Subcutaneous abdominal adipose tissue (tissue), 5 donors: ENCODE data around the gene NOL11.
"Not testable (repeated sequence)": the region's sequence is repeated elsewhere in the genome, so short reads cannot be mapped to it uniquely, and the experiment has no call there.

Experiments
- H3K27ac ChIP-seq: one replicate; pipeline ENCODE4 v1.7.0; 2013; ENCODE audit warnings: low read depth, mild to moderate bottlenecking, inconsistent platforms, low read length, moderate library complexity
- H3K27me3 ChIP-seq, 5 donors: one replicate each; pipeline ENCODE4 v1.7.0; 2013; ENCODE audit warnings: low read length in 5 of 5, inconsistent platforms in 1 of 5; ENCODE audit not compliant: control insufficient read depth in 5 of 5, insufficient read depth in 4 of 5
- H3K36me3 ChIP-seq, 5 donors: one replicate each; pipeline ENCODE4 v1.7.0; 2013; ENCODE audit warnings: low read length in 5 of 5; ENCODE audit not compliant: control insufficient read depth in 5 of 5, insufficient read depth in 5 of 5
- H3K4me1 ChIP-seq, 5 donors: one replicate each; pipeline ENCODE4 v1.7.0; 2013; ENCODE audit warnings: low read length in 5 of 5, mild to moderate bottlenecking in 3 of 5, moderate library complexity in 1 of 5; ENCODE audit not compliant: control insufficient read depth in 5 of 5, insufficient read depth in 5 of 5
- H3K4me3 ChIP-seq, 5 donors: one replicate each; pipeline ENCODE4 v1.7.0; 2013; ENCODE audit warnings: low read length in 5 of 5, low read depth in 1 of 5
- H3K9ac ChIP-seq, 5 donors: one replicate each; pipeline ENCODE4 v1.7.0; 2013; ENCODE audit warnings: low read length in 5 of 5, mild to moderate bottlenecking in 4 of 5, moderate library complexity in 3 of 5
- H3K9me3 ChIP-seq, 5 donors: one replicate each; pipeline ENCODE4 v1.7.0; 2013; ENCODE audit warnings: low read length in 5 of 5; ENCODE audit not compliant: control insufficient read depth in 5 of 5
- donor health status: healthy.
- donor health status: healthy.
- donor health status: healthy.
- donor health status: healthy.
- donor health status: healthy.

Gene NOL11

DNA sequence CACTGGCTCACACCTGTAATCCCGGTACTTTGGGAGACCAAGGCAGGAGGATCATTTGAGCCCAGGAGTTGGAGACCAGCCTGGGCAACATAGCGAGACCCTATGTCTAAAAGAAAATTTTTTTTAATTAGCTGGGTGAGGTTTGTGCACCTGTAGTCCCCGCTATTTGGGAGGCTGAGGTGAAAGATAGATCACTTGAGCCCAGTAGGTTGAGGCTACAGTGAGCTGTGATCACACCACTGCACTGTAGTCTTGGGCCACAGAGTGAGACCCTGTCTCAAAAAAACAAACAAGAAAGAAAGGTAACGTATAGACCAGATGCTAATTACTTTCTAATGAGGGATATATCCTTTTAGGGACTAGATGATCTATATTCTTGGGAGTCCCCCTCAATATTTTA is 8.1 kb downstream of the NOL11 start:
- H3K27me3 ChIP-seq, result no peaks in the 10 kb centered on the region
- no peaks in the 10 kb centered on the region for H3K4me1 ChIP-seq
- H3K9me3 ChIP-seq, result no peaks in the 10 kb centered on the region
- H3K36me3 ChIP-seq, result peaks cover 49 to 91% (median 76%) of the 10 kb centered on the region in 5 donors
- no peak overlapping the region for H3K27ac ChIP-seq
- no peak overlapping the region for H3K4me3 ChIP-seq
- no peak overlapping the region for H3K9ac ChIP-seq

- not testable (repeated sequence) for H3K27me3 ChIP-seq, H3K9me3 ChIP-seq, H3K9ac ChIP-seq, H3K4me1 ChIP-seq, H3K27ac ChIP-seq, H3K4me3 ChIP-seq
- H3K36me3 ChIP-seq, result peaks cover 40 to 84% (median 67%) of the 10 kb centered on the region in 5 donors
Observed at GRCh38 chr17:67727152-67728039, 9.7 kb downstream of the NOL11 start.

DNA sequence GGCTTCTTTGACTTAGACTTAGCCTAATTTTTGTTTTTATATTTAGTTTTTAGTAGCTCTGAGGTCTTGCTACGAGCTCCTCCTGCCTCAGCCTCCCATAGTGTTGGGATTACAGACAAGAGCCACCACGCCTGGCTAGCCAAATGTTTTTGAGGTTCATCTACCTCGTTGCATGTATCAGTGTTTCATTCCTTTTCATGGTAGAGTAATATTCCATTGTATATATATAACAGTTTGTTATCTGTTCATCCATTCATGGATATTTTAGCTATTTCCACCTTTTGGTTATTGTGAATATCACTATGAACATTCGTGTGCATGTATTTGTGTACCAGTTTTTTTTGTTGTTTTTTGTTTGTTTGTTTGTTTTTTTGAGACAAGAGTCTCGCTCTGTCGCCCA is 12.2 kb downstream of the NOL11 start:
- no peak overlapping the region for H3K4me3 ChIP-seq
- H3K4me1 ChIP-seq, result no peaks in the 10 kb centered on the region
- no peaks in the 10 kb centered on the region for H3K27me3 ChIP-seq
- peaks cover 45 to 81% (median 58%) of the 10 kb centered on the region in 5 donors for H3K36me3 ChIP-seq
- no peak overlapping the region for H3K9ac ChIP-seq
- no peak overlapping the region for H3K27ac ChIP-seq
- H3K9me3 ChIP-seq, result no peaks in the 10 kb centered on the region

- peaks cover 38 to 75% (median 51%) of the 10 kb centered on the region in 5 donors for H3K36me3 ChIP-seq
- no peaks in the 10 kb centered on the region for H3K9me3 ChIP-seq
- no peak overlapping the region for H3K27ac ChIP-seq
- H3K4me3 ChIP-seq, result no peak overlapping the region
- H3K4me1 ChIP-seq, result no peaks in the 10 kb centered on the region
- no peak overlapping the region for H3K9ac ChIP-seq
- no peaks in the 10 kb centered on the region for H3K27me3 ChIP-seq
Observed at GRCh38 chr17:67730731-67731130, 13.0 kb downstream of the NOL11 start.

DNA sequence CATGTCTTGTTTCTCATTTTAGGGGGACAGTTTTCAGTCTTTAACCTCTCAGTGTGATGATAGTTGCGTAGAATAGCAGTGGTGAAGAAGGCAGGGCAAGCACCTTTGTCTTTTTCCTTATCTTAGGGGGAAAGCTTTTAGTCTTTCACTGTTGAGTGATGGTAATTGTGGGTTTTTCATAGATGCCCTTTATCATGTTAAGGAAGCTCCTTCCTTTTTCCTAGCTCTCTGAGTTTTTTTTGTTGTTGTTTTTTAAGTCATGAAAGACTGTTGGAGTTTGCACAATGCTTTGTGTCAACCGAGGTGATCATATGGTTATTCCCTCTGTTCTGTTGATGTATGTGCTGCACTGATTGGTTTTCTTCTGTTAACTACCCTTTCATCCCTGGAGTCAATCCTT is 15.7 kb downstream of the NOL11 start:
- H3K27ac ChIP-seq, result no peak overlapping the region
- H3K36me3 ChIP-seq, result peaks cover 45 to 76% (median 57%) of the 10 kb centered on the region in 5 donors
- H3K9ac ChIP-seq, result no peak overlapping the region
- no peaks in the 10 kb centered on the region for H3K9me3 ChIP-seq
- no peaks in the 10 kb centered on the region for H3K4me1 ChIP-seq
- no peak overlapping the region for H3K4me3 ChIP-seq
- no peaks in the 10 kb centered on the region for H3K27me3 ChIP-seq

DNA sequence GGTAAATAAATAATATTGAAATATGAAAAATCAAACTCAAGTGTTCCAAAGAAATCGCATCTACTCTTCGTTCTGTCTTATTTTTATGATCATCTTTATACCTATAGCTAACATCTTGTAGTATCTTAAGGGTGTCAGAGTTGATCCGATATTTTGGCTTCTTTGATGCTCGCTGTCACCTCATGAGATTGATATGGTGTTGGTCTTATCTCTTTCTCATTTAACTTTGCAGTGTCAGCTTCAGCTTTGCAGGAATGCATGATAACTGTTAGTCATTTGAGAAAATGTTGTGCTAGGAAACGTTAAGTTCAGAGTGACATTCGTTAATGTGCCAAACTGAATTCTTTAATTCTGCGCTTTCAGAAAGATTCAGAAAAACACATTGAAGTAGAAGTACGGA is 19.4 kb downstream of the NOL11 start:
- Histone ChIP-seq H3K27ac (no peak overlapping the region), H3K9ac (no peak overlapping the region), H3K27me3 (no peaks in the 10 kb centered on the region), H3K4me3 (no peak overlapping the region), H3K4me1 (no peaks in the 10 kb centered on the region), H3K36me3 (peaks cover 53 to 79% (median 70%) of the 10 kb centered on the region in 5 donors), H3K9me3 (no peaks in the 10 kb centered on the region)

DNA sequence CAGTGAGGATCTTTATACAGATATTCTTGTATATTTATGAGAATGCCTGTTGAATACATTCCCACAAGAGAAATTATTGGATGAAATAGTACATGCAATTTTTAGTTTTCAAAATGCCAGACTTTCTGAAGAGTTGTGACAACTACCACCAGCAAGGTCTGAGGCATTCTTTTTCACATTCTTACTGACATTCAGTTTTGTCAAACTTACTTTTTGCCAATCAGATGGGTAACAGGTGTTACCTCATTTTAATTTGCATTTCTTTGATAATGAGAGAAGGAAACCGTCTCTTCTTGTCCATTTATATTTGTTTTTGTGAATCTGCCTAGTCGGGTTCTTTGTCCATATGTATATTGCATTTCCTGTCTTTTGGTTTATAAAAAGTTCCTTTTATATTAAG is 24.3 kb downstream of the NOL11 start:
- Histone ChIP-seq H3K9me3 (no peaks in the 10 kb centered on the region), H3K27me3 (no peaks in the 10 kb centered on the region), H3K4me1 (no peaks in the 10 kb centered on the region), H3K4me3 (no peak overlapping the region), H3K36me3 (peaks cover 33 to 85% (median 75%) of the 10 kb centered on the region in 5 donors), H3K27ac (no peak overlapping the region), H3K9ac (no peak overlapping the region)

- H3K36me3 ChIP-seq, result peaks cover 16 to 73% (median 55%) of the 10 kb centered on the region in 5 donors
Observed at GRCh38 chr17:67746704-67747571, 29.2 kb downstream of the NOL11 start.

DNA sequence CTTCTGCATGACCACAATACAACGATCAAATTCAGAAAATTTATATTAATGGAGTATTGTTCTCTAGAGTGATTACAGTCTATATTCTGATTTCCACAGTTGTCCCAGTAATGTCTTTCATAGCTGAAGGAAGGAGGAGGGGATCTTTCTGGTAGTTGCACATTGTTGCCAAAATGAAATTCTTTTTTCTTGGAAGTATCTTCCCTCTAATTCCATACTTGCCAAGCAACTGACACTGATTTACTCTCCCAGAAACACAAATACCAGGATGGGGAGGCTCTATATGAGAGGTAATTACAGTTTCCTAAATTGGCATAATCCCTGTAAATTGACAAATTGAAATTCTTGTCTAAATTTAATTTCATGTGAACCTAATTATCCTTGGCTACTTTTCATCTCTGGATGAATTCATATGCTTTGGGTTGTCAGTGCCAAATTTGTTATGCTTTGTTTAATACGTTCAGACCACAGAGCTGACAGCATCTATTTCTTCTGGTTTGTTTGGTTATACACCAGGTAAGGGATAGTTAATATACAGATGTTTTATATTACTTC is 30.0 kb downstream of the NOL11 start:
- Histone ChIP-seq H3K4me3 (no peak overlapping the region), H3K9ac (no peak overlapping the region), H3K4me1 (peaks cover 0 to 8% (median 3%) of the 10 kb centered on the region in 5 donors), H3K9me3 (no peaks in the 10 kb centered on the region), H3K27ac (no peak overlapping the region), H3K27me3 (no peaks in the 10 kb centered on the region), H3K36me3 (peaks cover 8 to 67% (median 49%) of the 10 kb centered on the region in 5 donors)

More at GRCh38 chr17:67746704-67747571, 29.2 kb downstream of the NOL11 start:
- peaks cover 0 to 8% (median 3%) of the 10 kb centered on the region in 5 donors for H3K4me1 ChIP-seq
- no peak overlapping the region for H3K9ac ChIP-seq
- no peaks in the 10 kb centered on the region for H3K27me3 ChIP-seq
- no peak overlapping the region for H3K27ac ChIP-seq
- H3K4me3 ChIP-seq, result no peak overlapping the region
- no peaks in the 10 kb centered on the region for H3K9me3 ChIP-seq
